HCT116 (cell line): ENCODE results near the gene DOK1. TPM values are rescaled to one million over a fixed set of nuclear protein-coding genes. Genes with fewer than 3 reads are reported as not detected.

ENCODE experiments used
- ATAC-seq: fragments of 200-7000 bp; cut with Tn5 transposase; 2 replicates; pipeline ENCODE4 v1.9.1; 2020; ENCODE audit warnings: mild to moderate bottlenecking, moderate library complexity
- BruUV-seq: library from RNA; stranded (reverse); fragments of 400-500 nt; replicated peaks from 2 replicates; lab custom pipeline; 2021; lab: Mats Ljungman, UMichigan
- CTCF ChIA-PET: fragments of 300-600 bp; sonication (Branson Sonifier 250); formaldehyde crosslinking; loops from one replicate; lab custom pipeline; 2021; ENCODE audit warnings: antibody characterized with exemption; lab: Charles Lee
- POLR2A ChIA-PET: fragments of 300-600, 350-600 bp; sonication (Branson Sonifier 250); formaldehyde crosslinking; loops from one replicate; lab custom pipeline; 2021; ENCODE audit warnings: antibody characterized with exemption; lab: Charles Lee
- RAD21 ChIA-PET, 2 experiments: fragments of 300-600 bp; sonication (Branson Sonifier 250); formaldehyde crosslinking; loops; one replicate each; lab custom pipeline; 2023; ENCODE audit warnings: low total read pairs in 2 of 2; ENCODE audit not compliant: uncharacterized antibody in 2 of 2, unreplicated experiment in 2 of 2, low non-redundant PET in 1 of 2; lab: Charles Lee
- DNase-seq: peaks from one replicate; pipeline ENCODE4 v3.0.0-alpha.2; 2010; ENCODE audit warnings: low read depth, low spot score
- H2AFZ ChIP-seq: fragments of 200-600 bp; shearing (Covaris generic), sonication (generic); 2 replicates; pipeline ENCODE4 v1.6.1; 2017; ENCODE audit warnings: low read depth, mixed run types, mixed read lengths, antibody characterized with exemption, low read length; ENCODE audit not compliant: poor library complexity, severe bottlenecking
- H3K27ac ChIP-seq: 2 replicates; pipeline ENCODE4 v1.5.1; 2012; ENCODE audit warnings: low read depth, low read length
- H3K27me3 ChIP-seq: fragments of 200-600 bp; sonication (generic); 2 replicates; pipeline ENCODE4 v1.6.1; 2016; ENCODE audit warnings: mixed run types, low read length, mixed read lengths; ENCODE audit not compliant: insufficient read depth
- H3K36me3 ChIP-seq, 2 experiments: fragments of 200-500 bp in 1 of 2; fragments of 200-600 bp in 1 of 2; sonication (Bioruptor generic) in 1 of 2; sonication (generic) in 1 of 2; 2 replicates each; pipeline versions ENCODE4 v1.5.1 to v1.6.1; 2014 to 2016; ENCODE audit warnings: low read length in 2 of 2, inconsistent platforms in 1 of 2, mixed read lengths in 1 of 2, mixed run types in 1 of 2; ENCODE audit not compliant: insufficient read depth in 2 of 2, control insufficient read depth in 1 of 2
- H3K4me1 ChIP-seq, 2 experiments: fragments of 200-600 bp in 1 of 2; sonication (generic) in 1 of 2; 2 replicates each; pipeline versions ENCODE4 v1.5.1 to v1.6.1; 2012 to 2017; ENCODE audit warnings: low read length in 2 of 2, inconsistent platforms in 1 of 2, mild to moderate bottlenecking in 1 of 2, mixed read lengths in 1 of 2, mixed run types in 1 of 2, moderate library complexity in 1 of 2; ENCODE audit not compliant: insufficient read depth in 2 of 2, control insufficient read depth in 1 of 2
- H3K4me2 ChIP-seq: fragments of 200-600 bp; sonication (generic); 2 replicates; pipeline ENCODE4 v1.6.1; 2017; ENCODE audit warnings: mixed run types, low read length, mixed read lengths
- H3K4me3 ChIP-seq, 2 experiments: fragments of 200-600 bp in 1 of 2; sonication (generic) in 1 of 2; replicated peaks in 1 of 2; 2 replicates each; pipeline ENCODE4 v1.5.1; 2011 to 2016; ENCODE audit warnings: low read length in 2 of 2, control low read depth in 1 of 2, low read depth in 1 of 2, mild to moderate bottlenecking in 1 of 2, mixed read lengths in 1 of 2, mixed run types in 1 of 2
- H3K79me2 ChIP-seq: fragments of 200-600 bp; sonication (generic); 2 replicates; pipeline ENCODE4 v1.6.1; 2017; ENCODE audit warnings: mild to moderate bottlenecking, mixed run types, low read length, moderate library complexity, mixed read lengths; ENCODE audit not compliant: insufficient read depth
- H3K9ac ChIP-seq: fragments of 200-600 bp; sonication (generic); 2 replicates; pipeline ENCODE4 v1.6.1; 2016; ENCODE audit warnings: low read length, mixed read lengths
- H3K9me2 ChIP-seq: fragments of 200-600 bp; sonication (generic), shearing (Covaris generic); 2 replicates; pipeline ENCODE4 v1.6.1; 2017; ENCODE audit warnings: mixed run types, mild to moderate bottlenecking, moderate library complexity; ENCODE audit not compliant: insufficient read depth
- H3K9me3 ChIP-seq, 2 experiments: fragments of 200-500 bp in 1 of 2; fragments of 200-600 bp in 1 of 2; sonication (Bioruptor generic) in 1 of 2; sonication (generic) in 1 of 2; 2 replicates each; pipeline ENCODE4 v1.6.1; 2014 to 2017; ENCODE audit warnings: low read length in 2 of 2, mixed read lengths in 2 of 2, inconsistent platforms in 1 of 2, low read depth in 1 of 2, mild to moderate bottlenecking in 1 of 2, mixed run types in 1 of 2, moderate library complexity in 1 of 2; ENCODE audit not compliant: control insufficient read depth in 1 of 2, insufficient read depth in 1 of 2
- H4K20me1 ChIP-seq: fragments of 200-600 bp; sonication (generic), shearing (Covaris generic); 2 replicates; pipeline ENCODE4 v1.6.1; 2017; ENCODE audit warnings: mixed run types, mild to moderate bottlenecking, moderate library complexity; ENCODE audit not compliant: insufficient read depth
- EGR1 ChIP-seq: IDR thresholded peaks from 2 replicates; pipeline ENCODE4 v1.6.1; 2012; ENCODE audit warnings: low read depth
- EZH2 ChIP-seq: fragments of 200-600 bp; sonication (generic); IDR thresholded peaks from 2 replicates; pipeline ENCODE4 v1.6.1; 2017; ENCODE audit warnings: antibody characterized with exemption, mixed run types
- EZH2phosphoT487 ChIP-seq: fragments of 200-600 bp; IDR thresholded peaks from 2 replicates; pipeline ENCODE4 v1.6.1; 2018; ENCODE audit warnings: antibody characterized with exemption, borderline replicate concordance
- JUND ChIP-seq: IDR thresholded peaks from 2 replicates; pipeline ENCODE4 v1.6.1; 2012
- SP1 ChIP-seq: IDR thresholded peaks from 2 replicates; pipeline ENCODE4 v1.6.1; 2012; ENCODE audit warnings: low read depth
- YY1 ChIP-seq: IDR thresholded peaks from 2 replicates; pipeline ENCODE4 v1.6.1; 2011; ENCODE audit warnings: low read length, low read depth, moderate library complexity, mild to moderate bottlenecking; ENCODE audit not compliant: insufficient replicate concordance; ENCODE audit errors: extremely low read depth
- intact Hi-C: fragments of 100-400 bp; cut with micrococcal nuclease; formaldehyde crosslinking; loops from 2 replicates; pipeline ENCODE4 v1.10.0; 2022
- total RNA-seq: library from RNA; stranded (reverse); gene quantifications from one replicate; pipeline ENCODE4 v1.2.1, GENCODE V29; 2021; ENCODE audit not compliant: unreplicated experiment
- TF ChIP-seq, protein P1 (sequence below): IDR thresholded peaks from 2 replicates; pipeline ENCODE4 v1.6.1; 2012
- TF ChIP-seq, protein P2 (sequence below), 3 experiments: fragments of 200-600 bp in 1 of 3; sonication (generic) in 1 of 3; IDR thresholded peaks in 2 of 3; conservative IDR thresholded peaks in 1 of 3; 2 replicates each; pipeline ENCODE4 v1.5.1; 2012 to 2017; ENCODE audit warnings: low read depth in 2 of 3, low read length in 2 of 3, antibody characterized with exemption in 1 of 3, borderline replicate concordance in 1 of 3, control low read depth in 1 of 3, mild to moderate bottlenecking in 1 of 3, mixed read lengths in 1 of 3, mixed run types in 1 of 3, moderate library complexity in 1 of 3; ENCODE audit not compliant: insufficient read depth in 1 of 3
- TF ChIP-seq, protein P3 (sequence below): IDR thresholded peaks from 2 replicates; pipeline ENCODE4 v1.6.1; 2011; ENCODE audit warnings: mild to moderate bottlenecking, low read length, moderate library complexity; ENCODE audit not compliant: insufficient replicate concordance; ENCODE audit errors: extremely low read depth

DOK1 gene
- total RNA-seq, 1 experiment from 2014 or later: 18.8 TPM

DNA sequence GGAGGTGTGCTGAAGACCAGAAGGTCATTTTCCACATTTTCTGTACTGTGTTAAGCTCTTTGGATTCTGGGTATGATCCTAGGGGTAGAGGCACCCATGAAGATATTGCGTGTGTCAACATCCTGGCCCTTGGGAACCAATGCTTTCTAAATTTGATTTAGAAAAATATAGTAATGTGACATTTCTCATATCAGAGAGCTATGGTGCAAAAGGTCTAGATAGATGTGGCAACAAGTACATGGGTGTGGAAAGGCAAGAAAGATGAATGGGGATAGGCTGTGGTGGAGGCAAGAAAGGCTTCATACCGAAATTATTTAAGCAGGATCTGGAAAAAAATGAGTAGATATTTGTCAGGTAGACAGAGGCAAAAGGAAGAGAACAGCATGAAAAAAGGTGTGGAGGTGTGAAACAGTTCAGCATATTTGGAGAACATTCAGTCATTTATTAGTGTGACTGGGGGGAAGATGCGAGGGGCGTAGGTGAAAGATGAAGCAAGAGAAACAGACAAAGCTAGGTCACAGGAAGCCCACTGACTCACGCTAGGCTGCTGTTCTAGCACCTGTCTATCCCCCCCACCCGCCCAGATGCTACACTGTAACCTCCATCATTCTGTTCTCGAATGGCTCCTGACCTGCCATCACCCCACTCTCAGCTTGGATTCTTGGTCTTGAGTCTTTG, 11.7 kb downstream of the DOK1 start:
- POLR2A ChIA-PET: interaction anchor here (1.9 kb wide), 1 partner anchor 7 kb away, joined by 5 read pairs; no protein-coding TSS in a partner anchor
- no peaks in the 10 kb centered on the region for H3K36me3 ChIP-seq
- BruUV-seq: no TSS peak
- intact Hi-C loops: no loop called here
- no peaks in the 10 kb centered on the region for H3K9me3 ChIP-seq
- H3K4me1 ChIP-seq: peaks cover 0 to 7% of the 10 kb centered on the region in 2 experiments; a peak in 1 of 4 replicates
- no peaks in the 10 kb centered on the region for H3K27me3 ChIP-seq
- no peak overlapping the region for H3K27ac ChIP-seq
- H2AFZ ChIP-seq: no peak overlapping the region
- no peak overlapping the region for H3K9ac ChIP-seq
- H4K20me1 ChIP-seq: no peaks in the 10 kb centered on the region
- RAD21 ChIA-PET: no interaction called here
- H3K79me2 ChIP-seq: no peaks in the 10 kb centered on the region
- no peak overlapping the region for H3K4me3 ChIP-seq
- ATAC-seq (no peak), DNase-seq (no peak)
- no peaks in the 10 kb centered on the region for H3K9me2 ChIP-seq
- no peak overlapping the region for H3K4me2 ChIP-seq
- no peak for TF ChIP-seq SP1
- TF ChIP-seq YY1: no peak
- no peak for TF ChIP-seq EGR1
- TF ChIP-seq, protein P1, sequence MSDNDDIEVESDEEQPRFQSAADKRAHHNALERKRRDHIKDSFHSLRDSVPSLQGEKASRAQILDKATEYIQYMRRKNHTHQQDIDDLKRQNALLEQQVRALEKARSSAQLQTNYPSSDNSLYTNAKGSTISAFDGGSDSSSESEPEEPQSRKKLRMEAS: no peak
- no peak for TF ChIP-seq EZH2phosphoT487
- TF ChIP-seq EZH2: no peak
- TF ChIP-seq JUND: no peak
- TF ChIP-seq, protein P2, sequence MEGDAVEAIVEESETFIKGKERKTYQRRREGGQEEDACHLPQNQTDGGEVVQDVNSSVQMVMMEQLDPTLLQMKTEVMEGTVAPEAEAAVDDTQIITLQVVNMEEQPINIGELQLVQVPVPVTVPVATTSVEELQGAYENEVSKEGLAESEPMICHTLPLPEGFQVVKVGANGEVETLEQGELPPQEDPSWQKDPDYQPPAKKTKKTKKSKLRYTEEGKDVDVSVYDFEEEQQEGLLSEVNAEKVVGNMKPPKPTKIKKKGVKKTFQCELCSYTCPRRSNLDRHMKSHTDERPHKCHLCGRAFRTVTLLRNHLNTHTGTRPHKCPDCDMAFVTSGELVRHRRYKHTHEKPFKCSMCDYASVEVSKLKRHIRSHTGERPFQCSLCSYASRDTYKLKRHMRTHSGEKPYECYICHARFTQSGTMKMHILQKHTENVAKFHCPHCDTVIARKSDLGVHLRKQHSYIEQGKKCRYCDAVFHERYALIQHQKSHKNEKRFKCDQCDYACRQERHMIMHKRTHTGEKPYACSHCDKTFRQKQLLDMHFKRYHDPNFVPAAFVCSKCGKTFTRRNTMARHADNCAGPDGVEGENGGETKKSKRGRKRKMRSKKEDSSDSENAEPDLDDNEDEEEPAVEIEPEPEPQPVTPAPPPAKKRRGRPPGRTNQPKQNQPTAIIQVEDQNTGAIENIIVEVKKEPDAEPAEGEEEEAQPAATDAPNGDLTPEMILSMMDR (IDR thresholded peaks at IDR 0.05 in 2 of 3, conservative IDR thresholded peaks at IDR 0.05 in 1 of 3; ENCODE audit: borderline replicate concordance in 1 of 3, insufficient read depth in 1 of 3, low read depth in 2 of 3, low read length in 2 of 3): no peak
- TF ChIP-seq, protein P3, sequence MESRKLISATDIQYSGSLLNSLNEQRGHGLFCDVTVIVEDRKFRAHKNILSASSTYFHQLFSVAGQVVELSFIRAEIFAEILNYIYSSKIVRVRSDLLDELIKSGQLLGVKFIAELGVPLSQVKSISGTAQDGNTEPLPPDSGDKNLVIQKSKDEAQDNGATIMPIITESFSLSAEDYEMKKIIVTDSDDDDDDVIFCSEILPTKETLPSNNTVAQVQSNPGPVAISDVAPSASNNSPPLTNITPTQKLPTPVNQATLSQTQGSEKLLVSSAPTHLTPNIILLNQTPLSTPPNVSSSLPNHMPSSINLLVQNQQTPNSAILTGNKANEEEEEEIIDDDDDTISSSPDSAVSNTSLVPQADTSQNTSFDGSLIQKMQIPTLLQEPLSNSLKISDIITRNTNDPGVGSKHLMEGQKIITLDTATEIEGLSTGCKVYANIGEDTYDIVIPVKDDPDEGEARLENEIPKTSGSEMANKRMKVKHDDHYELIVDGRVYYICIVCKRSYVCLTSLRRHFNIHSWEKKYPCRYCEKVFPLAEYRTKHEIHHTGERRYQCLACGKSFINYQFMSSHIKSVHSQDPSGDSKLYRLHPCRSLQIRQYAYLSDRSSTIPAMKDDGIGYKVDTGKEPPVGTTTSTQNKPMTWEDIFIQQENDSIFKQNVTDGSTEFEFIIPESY: no peak
- CTCF ChIA-PET: no interaction called here
